ENCODE results near the gene TSEN34.

- TF ChIP-seq CTCF (IDR thresholded peaks at IDR 0.05) (no peak), POLR2AphosphoS5 (IDR thresholded peaks at IDR 0.05; ENCODE audit: insufficient read depth in 1 of 2, low read depth in 1 of 2) (no peak)
Observed at GRCh38 chr19:54151362-54152035, 39.6 kb upstream of the TSEN34 start.
